KMS-11 (cell line): ENCODE results near the gene NCAM1.

Source experiments
- H2AFZ ChIP-seq: fragments of 200-600 bp; sonication (generic); 2 replicates; pipeline ENCODE4 v1.6.1; 2016; ENCODE audit warnings: antibody characterized with exemption, mixed run types, low read depth
- H3K27ac ChIP-seq: fragments of 200-600 bp; sonication (generic); 2 replicates; pipeline ENCODE4 v1.6.1; 2016; ENCODE audit warnings: mild to moderate bottlenecking, mixed run types
- H3K27me3 ChIP-seq: fragments of 200-600 bp; sonication (generic); 2 replicates; pipeline ENCODE4 v1.6.1; 2017; ENCODE audit warnings: mild to moderate bottlenecking, low read depth, mixed run types, moderate library complexity; ENCODE audit not compliant: insufficient read depth
- H3K36me3 ChIP-seq: fragments of 200-600 bp; sonication (generic); 2 replicates; pipeline ENCODE4 v1.6.1; 2017; ENCODE audit warnings: mild to moderate bottlenecking, mixed run types; ENCODE audit not compliant: insufficient read depth
- H3K4me1 ChIP-seq: fragments of 200-600 bp; sonication (generic); 2 replicates; pipeline ENCODE4 v1.6.1; 2016; ENCODE audit warnings: mild to moderate bottlenecking, low read depth, mixed run types; ENCODE audit not compliant: poor library complexity, severe bottlenecking
- H3K4me2 ChIP-seq: fragments of 200-600 bp; sonication (generic); 2 replicates; pipeline ENCODE4 v1.7.0; 2016; ENCODE audit warnings: mild to moderate bottlenecking, mixed run types
- H3K4me3 ChIP-seq: fragments of 200-600 bp; sonication (generic); IDR thresholded peaks from 2 replicates; pipeline ENCODE4 v1.6.1; 2017; ENCODE audit warnings: low read depth, low read length, mixed read lengths; ENCODE audit not compliant: insufficient read depth
- H3K79me2 ChIP-seq: fragments of 200-600 bp; sonication (generic); 2 replicates; pipeline ENCODE4 v1.6.1; 2016; ENCODE audit warnings: low read depth, mixed run types; ENCODE audit not compliant: insufficient read depth
- H3K9ac ChIP-seq: fragments of 200-600 bp; sonication (generic); 2 replicates; pipeline ENCODE4 v1.6.1; 2016; ENCODE audit warnings: mild to moderate bottlenecking, mixed run types
- H4K20me1 ChIP-seq: fragments of 200-600 bp; sonication (generic); 2 replicates; pipeline ENCODE4 v1.6.1; 2016; ENCODE audit warnings: mild to moderate bottlenecking, mixed run types; ENCODE audit not compliant: insufficient read depth
- TF ChIP-seq, protein P1 (sequence below): fragments of 200-600 bp; sonication (generic); conservative IDR thresholded peaks from 2 replicates; pipeline ENCODE4 v1.6.1; 2017; ENCODE audit warnings: low read depth, mild to moderate bottlenecking, antibody characterized with exemption, low read length, moderate library complexity, mixed read lengths

The NCAM1 gene

DNA sequence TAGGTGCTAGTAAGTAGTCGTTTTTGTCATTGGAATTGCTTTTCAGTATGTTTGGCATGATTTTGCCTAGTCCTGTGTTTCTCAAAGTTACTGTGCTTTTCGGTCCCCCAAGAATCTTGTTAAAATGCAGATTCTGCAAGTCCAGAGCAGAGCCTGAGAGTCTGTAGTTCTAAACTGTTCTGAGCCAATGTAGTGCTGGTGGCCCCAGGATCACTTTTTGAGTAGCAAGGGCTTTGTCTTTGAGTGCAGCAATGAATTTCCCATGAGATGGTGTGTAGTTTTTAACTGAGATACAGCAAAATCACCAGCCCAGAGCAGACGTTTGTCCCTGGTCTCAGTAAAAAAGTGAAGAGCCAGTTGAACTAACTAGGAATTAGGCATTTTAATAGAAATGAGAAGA lies 122.4 kb downstream of the NCAM1 start:
- Histone ChIP-seq H2AFZ (no peak overlapping the region), H3K79me2 (no peaks in the 10 kb centered on the region), H3K4me1 (no peaks in the 10 kb centered on the region), H4K20me1 (no peaks in the 10 kb centered on the region), H3K27ac (no peak overlapping the region), H3K36me3 (no peaks in the 10 kb centered on the region), H3K9ac (no peak overlapping the region), H3K27me3 (no peaks in the 10 kb centered on the region), H3K4me2 (no peak overlapping the region), H3K4me3 (no peak overlapping the region)
- TF ChIP-seq, protein P1, sequence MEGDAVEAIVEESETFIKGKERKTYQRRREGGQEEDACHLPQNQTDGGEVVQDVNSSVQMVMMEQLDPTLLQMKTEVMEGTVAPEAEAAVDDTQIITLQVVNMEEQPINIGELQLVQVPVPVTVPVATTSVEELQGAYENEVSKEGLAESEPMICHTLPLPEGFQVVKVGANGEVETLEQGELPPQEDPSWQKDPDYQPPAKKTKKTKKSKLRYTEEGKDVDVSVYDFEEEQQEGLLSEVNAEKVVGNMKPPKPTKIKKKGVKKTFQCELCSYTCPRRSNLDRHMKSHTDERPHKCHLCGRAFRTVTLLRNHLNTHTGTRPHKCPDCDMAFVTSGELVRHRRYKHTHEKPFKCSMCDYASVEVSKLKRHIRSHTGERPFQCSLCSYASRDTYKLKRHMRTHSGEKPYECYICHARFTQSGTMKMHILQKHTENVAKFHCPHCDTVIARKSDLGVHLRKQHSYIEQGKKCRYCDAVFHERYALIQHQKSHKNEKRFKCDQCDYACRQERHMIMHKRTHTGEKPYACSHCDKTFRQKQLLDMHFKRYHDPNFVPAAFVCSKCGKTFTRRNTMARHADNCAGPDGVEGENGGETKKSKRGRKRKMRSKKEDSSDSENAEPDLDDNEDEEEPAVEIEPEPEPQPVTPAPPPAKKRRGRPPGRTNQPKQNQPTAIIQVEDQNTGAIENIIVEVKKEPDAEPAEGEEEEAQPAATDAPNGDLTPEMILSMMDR = no peak

DNA sequence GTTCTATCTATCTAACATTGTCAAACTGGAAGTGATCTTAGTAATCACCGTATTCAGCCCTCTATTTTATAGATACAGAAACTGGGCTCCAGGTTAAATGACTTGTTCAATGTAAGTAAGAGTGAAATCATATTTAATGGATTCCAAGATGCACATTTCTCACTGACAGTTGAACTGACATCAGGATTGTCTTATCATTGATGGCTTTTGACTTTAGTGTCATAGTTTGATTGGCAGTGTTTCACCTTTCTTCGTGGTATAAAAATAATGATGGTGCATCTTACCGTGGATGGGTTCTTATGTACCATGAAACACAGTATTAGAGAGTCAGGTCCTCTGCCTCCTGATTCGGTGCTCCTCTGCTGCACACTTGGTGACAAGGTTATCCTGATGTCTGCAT lies 123.1 kb downstream of the NCAM1 start:
- Histone ChIP-seq H3K4me2 (no peak overlapping the region), H2AFZ (no peak overlapping the region), H3K4me3 (no peak overlapping the region), H3K27me3 (no peaks in the 10 kb centered on the region), H3K27ac (no peak overlapping the region), H3K4me1 (no peaks in the 10 kb centered on the region), H3K9ac (no peak overlapping the region), H3K36me3 (no peaks in the 10 kb centered on the region), H4K20me1 (no peaks in the 10 kb centered on the region), H3K79me2 (no peaks in the 10 kb centered on the region)
- TF ChIP-seq, protein P1 = no peak

DNA sequence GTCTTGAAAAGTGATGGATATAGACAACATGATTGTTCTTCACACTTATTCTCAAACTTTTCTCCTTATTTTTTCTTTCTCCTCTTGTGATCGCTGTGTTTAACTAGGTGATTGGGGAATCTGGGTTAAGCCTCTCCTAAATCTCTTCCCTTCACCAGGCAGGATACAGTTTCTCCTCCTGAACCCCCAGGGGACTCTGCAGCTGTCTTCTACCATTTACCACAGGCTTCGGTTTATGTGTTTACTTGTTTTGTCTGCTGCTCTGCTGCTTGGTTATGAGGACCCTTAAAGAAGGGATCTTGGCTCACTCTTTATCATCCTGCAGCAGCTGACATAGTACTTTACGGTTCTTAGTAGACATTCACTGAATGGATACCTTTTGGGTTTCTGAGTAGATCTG lies 124.2 kb downstream of the NCAM1 start:
- Histone ChIP-seq H3K4me2 (no peak overlapping the region), H3K27me3 (no peaks in the 10 kb centered on the region), H4K20me1 (no peaks in the 10 kb centered on the region), H3K4me3 (no peak overlapping the region), H3K9ac (no peak overlapping the region), H2AFZ (no peak overlapping the region), H3K36me3 (no peaks in the 10 kb centered on the region), H3K4me1 (no peaks in the 10 kb centered on the region), H3K79me2 (no peaks in the 10 kb centered on the region), H3K27ac (no peak overlapping the region)
- TF ChIP-seq, protein P1 = no peak

DNA sequence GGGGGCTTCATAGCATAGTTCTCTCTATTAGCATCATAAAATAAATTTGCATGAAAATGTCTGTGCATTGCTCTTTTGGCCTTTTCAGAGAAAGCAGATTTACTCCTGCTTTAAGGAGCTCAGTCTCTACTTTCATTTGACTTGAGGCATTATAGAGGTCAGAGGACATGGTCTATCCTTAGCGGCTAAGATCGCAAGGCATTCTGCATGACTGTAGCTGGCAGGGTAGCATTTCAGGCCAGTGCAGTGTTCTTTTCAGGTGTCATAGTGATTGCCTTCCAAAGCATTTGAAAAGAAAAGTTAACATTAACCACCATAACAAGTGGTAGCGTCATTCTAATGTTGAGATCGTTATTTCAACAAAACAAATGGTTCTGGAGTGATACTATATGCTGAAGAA lies 126.5 kb downstream of the NCAM1 start:
- no peak overlapping the region for H3K27ac ChIP-seq
- no peaks in the 10 kb centered on the region for H3K79me2 ChIP-seq
- no peak overlapping the region for H3K4me2 ChIP-seq
- H3K4me3 ChIP-seq = no peak overlapping the region
- H3K36me3 ChIP-seq = no peaks in the 10 kb centered on the region
- H2AFZ ChIP-seq = no peak overlapping the region
- TF ChIP-seq, protein P1 = no peak
- no peaks in the 10 kb centered on the region for H4K20me1 ChIP-seq
- H3K27me3 ChIP-seq = no peaks in the 10 kb centered on the region
- H3K4me1 ChIP-seq = no peaks in the 10 kb centered on the region
- no peak overlapping the region for H3K9ac ChIP-seq
